Duodenal mucosa (tissue), 2 donors: ENCODE measurements around the gene PCGF3.
"Not testable (repeated sequence)": the region's sequence is repeated elsewhere in the genome, so short reads cannot be mapped to it uniquely, and the experiment has no call there.

ENCODE experiments used
- H3K27ac ChIP-seq: one replicate; pipeline ENCODE4 v1.7.0; 2013; ENCODE audit warnings: low read depth, low read length
- H3K27me3 ChIP-seq, 2 donors: one replicate each; pipeline ENCODE4 v1.7.0; 2013; ENCODE audit warnings: low read length in 2 of 2, control low read depth in 1 of 2; ENCODE audit not compliant: insufficient read depth in 2 of 2, control insufficient read depth in 1 of 2
- H3K36me3 ChIP-seq, 2 donors: one replicate each; pipeline ENCODE4 v1.7.0; 2013; ENCODE audit warnings: low read length in 2 of 2, control low read depth in 1 of 2; ENCODE audit not compliant: insufficient read depth in 2 of 2, control insufficient read depth in 1 of 2
- H3K4me1 ChIP-seq, 2 donors: one replicate each; pipeline ENCODE4 v1.7.0; 2013; ENCODE audit warnings: low read length in 2 of 2, control low read depth in 1 of 2; ENCODE audit not compliant: insufficient read depth in 2 of 2, control insufficient read depth in 1 of 2
- H3K4me3 ChIP-seq, 2 donors: one replicate each; pipeline ENCODE4 v1.7.0; 2013; ENCODE audit warnings: low read length in 2 of 2, low read depth in 1 of 2
- H3K9ac ChIP-seq, 2 donors: one replicate each; pipeline ENCODE4 v1.7.0; 2013; ENCODE audit warnings: low read length in 2 of 2, low read depth in 1 of 2
- H3K9me3 ChIP-seq, 2 donors: one replicate each; pipeline ENCODE4 v1.7.0; 2013; ENCODE audit warnings: low read length in 2 of 2, control low read depth in 1 of 2; ENCODE audit not compliant: control insufficient read depth in 1 of 2

Gene PCGF3

GRCh38 chr4:732911-733630, 27.4 kb downstream of the PCGF3 start:
- Histone ChIP-seq H3K27ac (no peak overlapping the region), H3K27me3 (no peaks in the 10 kb centered on the region), H3K4me3 (no peak overlapping the region), H3K9me3 (no peaks in the 10 kb centered on the region), H3K4me1 (peaks cover 0 to 1% of the 10 kb centered on the region in 2 donors), H3K9ac (no peak overlapping the region), H3K36me3 (peaks cover 30 to 55% of the 10 kb centered on the region in 2 donors)

- H3K9ac ChIP-seq = no peak overlapping the region
- H3K36me3 ChIP-seq = peaks cover 30 to 55% of the 10 kb centered on the region in 2 donors
- no peak overlapping the region for H3K27ac ChIP-seq
- H3K4me1 ChIP-seq = no peaks in the 10 kb centered on the region
- no peaks in the 10 kb centered on the region for H3K9me3 ChIP-seq
- no peaks in the 10 kb centered on the region for H3K27me3 ChIP-seq
- no peak overlapping the region for H3K4me3 ChIP-seq
Observed at GRCh38 chr4:733631-733980, 28.0 kb downstream of the PCGF3 start.

- Histone ChIP-seq H3K9me3 (no peaks in the 10 kb centered on the region), H3K27me3 (no peaks in the 10 kb centered on the region), H3K4me1 (no peaks in the 10 kb centered on the region), H3K9ac (no peak overlapping the region), H3K27ac (no peak overlapping the region), H3K36me3 (peaks cover 30 to 55% of the 10 kb centered on the region in 2 donors), H3K4me3 (no peak overlapping the region)
Observed at GRCh38 chr4:734075-734474, 28.4 kb downstream of the PCGF3 start.

GRCh38 chr4:734951-735350, 29.3 kb downstream of the PCGF3 start:
- Histone ChIP-seq H3K9me3 (no peaks in the 10 kb centered on the region), H3K9ac (no peak overlapping the region), H3K4me3 (no peak overlapping the region), H3K27me3 (no peaks in the 10 kb centered on the region), H3K27ac (no peak overlapping the region), H3K4me1 (peaks cover 7 to 8% of the 10 kb centered on the region in 2 donors), H3K36me3 (peaks cover 34 to 61% of the 10 kb centered on the region in 2 donors)

GRCh38 chr4:735583-735982, 30.0 kb downstream of the PCGF3 start:
- Histone ChIP-seq H3K9me3 (no peaks in the 10 kb centered on the region), H3K4me3 (no peak overlapping the region), H3K27ac (no peak overlapping the region), H3K27me3 (no peaks in the 10 kb centered on the region), H3K4me1 (peaks cover 7 to 10% of the 10 kb centered on the region in 2 donors), H3K36me3 (peaks cover 34 to 62% of the 10 kb centered on the region in 2 donors), H3K9ac (no peak overlapping the region)

- Histone ChIP-seq H3K4me1 (peaks cover 7 to 10% of the 10 kb centered on the region in 2 donors), H3K36me3 (peaks cover 34 to 62% of the 10 kb centered on the region in 2 donors)
- not testable (repeated sequence) for H3K27me3 ChIP-seq, H3K27ac ChIP-seq, H3K9ac ChIP-seq, H3K9me3 ChIP-seq, H3K4me3 ChIP-seq
Observed at GRCh38 chr4:736561-736960, 30.9 kb downstream of the PCGF3 start.

- Histone ChIP-seq H3K4me3 (no peak overlapping the region), H3K9ac (peak overlapping the region in 1 of 2 donors; percentile 5), H3K4me1 (peaks cover 7 to 10% of the 10 kb centered on the region in 2 donors), H3K36me3 (peaks cover 19 to 50% of the 10 kb centered on the region in 2 donors), H3K9me3 (no peaks in the 10 kb centered on the region), H3K27me3 (no peaks in the 10 kb centered on the region), H3K27ac (no peak overlapping the region)
Observed at GRCh38 chr4:738781-739280, 33.2 kb downstream of the PCGF3 start.

GRCh38 chr4:739569-739968, 33.9 kb downstream of the PCGF3 start:
- Histone ChIP-seq H3K36me3 (peaks cover 13 to 43% of the 10 kb centered on the region in 2 donors), H3K4me1 (peaks cover 7 to 10% of the 10 kb centered on the region in 2 donors), H3K4me3 (no peak overlapping the region), H3K9ac (peak overlapping the region in 1 of 2 donors; percentile 5), H3K27ac (no peak overlapping the region), H3K27me3 (no peaks in the 10 kb centered on the region), H3K9me3 (no peaks in the 10 kb centered on the region)

- Histone ChIP-seq H3K4me1 (peaks cover 7 to 10% of the 10 kb centered on the region in 2 donors), H3K27me3 (no peaks in the 10 kb centered on the region), H3K9ac (no peak overlapping the region), H3K36me3 (peaks cover 8 to 39% of the 10 kb centered on the region in 2 donors), H3K27ac (no peak overlapping the region), H3K4me3 (no peak overlapping the region), H3K9me3 (no peaks in the 10 kb centered on the region)
Observed at GRCh38 chr4:740011-740410, 34.4 kb downstream of the PCGF3 start.

GRCh38 chr4:740656-741282, 35.1 kb downstream of the PCGF3 start:
- Histone ChIP-seq H3K9ac (no peak overlapping the region), H3K4me1 (peaks cover 7 to 10% of the 10 kb centered on the region in 2 donors), H3K9me3 (no peaks in the 10 kb centered on the region), H3K36me3 (peaks cover 8 to 31% of the 10 kb centered on the region in 2 donors), H3K4me3 (no peak overlapping the region), H3K27me3 (no peaks in the 10 kb centered on the region), H3K27ac (no peak overlapping the region)
